ENCODE data around the gene KCNV2. TPM values are rescaled to one million over a fixed set of nuclear protein-coding genes. Genes with fewer than 3 reads are reported as not detected.

Gene KCNV2
- polyA plus RNA-seq, 1 experiment: not detected

DNA sequence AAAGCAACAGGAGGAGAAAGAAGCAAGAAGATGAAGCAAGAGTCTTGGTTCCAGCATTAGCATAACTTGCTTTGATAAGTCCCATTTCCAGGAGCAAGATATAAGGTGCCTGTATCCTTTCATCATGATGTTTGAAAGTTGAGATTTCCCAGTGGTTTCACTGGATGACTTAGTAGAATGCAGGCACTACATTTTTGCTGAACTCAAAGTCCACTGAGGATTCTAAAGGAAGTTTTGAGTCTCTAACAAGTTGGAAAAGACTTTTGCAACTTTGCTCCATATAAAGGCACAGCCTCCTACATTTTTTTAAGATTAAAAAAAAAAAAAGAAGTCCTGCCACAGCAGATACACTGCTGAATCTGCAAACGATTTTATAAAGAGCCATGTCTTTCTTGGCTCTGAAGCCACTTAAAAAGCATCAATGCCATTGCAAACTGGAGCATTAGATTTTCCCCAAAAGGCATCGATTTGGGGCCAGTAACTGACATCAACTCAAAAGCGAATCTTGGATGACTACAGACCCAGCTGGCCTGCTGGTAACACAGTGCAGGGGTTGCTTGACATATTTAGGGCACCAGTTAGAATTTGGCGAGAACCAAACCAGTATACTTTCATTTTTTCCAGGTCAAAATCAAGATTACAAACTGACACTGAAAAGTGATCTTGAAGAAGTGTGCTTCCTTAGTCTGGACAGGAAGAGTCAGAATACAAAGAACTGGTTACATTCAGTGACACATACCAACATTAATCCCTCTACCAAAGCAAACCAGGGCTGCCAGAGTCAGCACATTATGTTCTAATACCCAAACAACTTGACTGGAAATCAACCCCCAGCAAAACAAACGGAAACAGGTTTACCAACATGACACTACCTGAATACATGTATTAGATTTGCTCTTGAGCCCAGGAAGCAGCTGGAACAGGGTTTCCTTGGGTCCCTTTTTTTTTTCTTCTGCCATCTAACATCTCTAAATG, 39.1 kb upstream of the KCNV2 start:
- Histone ChIP-seq H3K4me3 (ENCODE audit: low read depth, low read length) (no peak overlapping the region), H3K36me3 (ENCODE audit: control insufficient read depth, insufficient read depth, low read length) (no peaks in the 10 kb centered on the region), H3K27me3 (ENCODE audit: control insufficient read depth, insufficient read depth, low read length) (no peaks in the 10 kb centered on the region)
- CTCF ChIA-PET: no interaction called here
- no peak for DNase-seq (ENCODE audit: low read depth)
- TF ChIP-seq, protein P1, sequence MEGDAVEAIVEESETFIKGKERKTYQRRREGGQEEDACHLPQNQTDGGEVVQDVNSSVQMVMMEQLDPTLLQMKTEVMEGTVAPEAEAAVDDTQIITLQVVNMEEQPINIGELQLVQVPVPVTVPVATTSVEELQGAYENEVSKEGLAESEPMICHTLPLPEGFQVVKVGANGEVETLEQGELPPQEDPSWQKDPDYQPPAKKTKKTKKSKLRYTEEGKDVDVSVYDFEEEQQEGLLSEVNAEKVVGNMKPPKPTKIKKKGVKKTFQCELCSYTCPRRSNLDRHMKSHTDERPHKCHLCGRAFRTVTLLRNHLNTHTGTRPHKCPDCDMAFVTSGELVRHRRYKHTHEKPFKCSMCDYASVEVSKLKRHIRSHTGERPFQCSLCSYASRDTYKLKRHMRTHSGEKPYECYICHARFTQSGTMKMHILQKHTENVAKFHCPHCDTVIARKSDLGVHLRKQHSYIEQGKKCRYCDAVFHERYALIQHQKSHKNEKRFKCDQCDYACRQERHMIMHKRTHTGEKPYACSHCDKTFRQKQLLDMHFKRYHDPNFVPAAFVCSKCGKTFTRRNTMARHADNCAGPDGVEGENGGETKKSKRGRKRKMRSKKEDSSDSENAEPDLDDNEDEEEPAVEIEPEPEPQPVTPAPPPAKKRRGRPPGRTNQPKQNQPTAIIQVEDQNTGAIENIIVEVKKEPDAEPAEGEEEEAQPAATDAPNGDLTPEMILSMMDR (IDR thresholded peaks at IDR 0.05; ENCODE audit: insufficient read depth, low read depth, low read length): no peak
- POLR2A ChIA-PET: no interaction called here

DNA sequence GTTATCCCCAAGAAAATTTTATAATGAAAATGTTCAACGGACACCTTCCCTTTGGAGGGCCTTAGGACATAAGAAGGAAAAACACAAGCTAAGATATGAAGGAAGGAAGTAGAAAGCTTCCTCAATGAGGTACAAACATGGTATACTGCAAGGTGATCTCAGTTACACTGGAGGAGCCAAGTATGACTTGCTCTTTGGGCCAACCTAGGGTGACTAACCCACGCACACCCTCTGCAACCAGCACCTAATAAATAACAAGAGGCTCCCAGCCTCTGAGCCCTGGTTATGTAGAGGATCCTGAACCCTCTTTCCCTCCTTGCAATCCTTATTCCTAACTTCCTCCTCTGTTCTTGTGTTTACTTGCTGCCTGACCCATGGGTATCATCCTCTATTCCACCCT, 38.3 kb upstream of the KCNV2 start:
- Histone ChIP-seq H3K27me3 (ENCODE audit: control insufficient read depth, insufficient read depth, low read length) (no peaks in the 10 kb centered on the region), H3K36me3 (ENCODE audit: control insufficient read depth, insufficient read depth, low read length) (no peaks in the 10 kb centered on the region), H3K4me3 (ENCODE audit: low read depth, low read length) (no peak overlapping the region)
- ChIA-PET CTCF (interaction anchor here (0.6 to 0.8 kb wide), 2 partner anchors 9 to 249 kb away, joined by 3 read pairs; no protein-coding TSS in a partner anchor), POLR2A (no interaction called here)
- TF ChIP-seq, protein P1 (IDR thresholded peaks at IDR 0.05; ENCODE audit: insufficient read depth, low read depth, low read length): no peak
- DNase-seq (ENCODE audit: low read depth): no peak

DNA sequence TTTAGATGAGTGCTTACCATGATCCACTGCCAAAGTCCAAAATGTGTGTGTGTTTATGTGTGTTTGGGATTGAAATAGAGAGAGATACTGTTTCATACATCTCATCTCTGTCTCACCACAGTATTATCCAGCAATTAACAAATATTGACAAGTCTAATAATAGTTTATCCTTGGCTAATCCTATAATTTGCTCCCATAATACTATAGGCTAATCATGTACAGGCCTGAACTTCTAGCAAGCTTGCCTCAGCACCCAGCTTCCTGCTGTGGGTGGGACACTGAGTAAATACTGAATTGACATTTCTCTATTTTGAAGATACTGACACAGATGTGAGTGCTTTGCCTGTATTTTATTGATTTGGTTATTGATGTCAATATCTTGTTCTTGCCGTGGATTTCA, 35.3 kb upstream of the KCNV2 start:
- H3K27me3 ChIP-seq (ENCODE audit: control insufficient read depth, insufficient read depth, low read length): no peaks in the 10 kb centered on the region
- no peak for DNase-seq (ENCODE audit: low read depth)
- H3K36me3 ChIP-seq (ENCODE audit: control insufficient read depth, insufficient read depth, low read length): no peaks in the 10 kb centered on the region
- ChIA-PET CTCF (interaction anchor here (0.6 kb wide), 1 partner anchor 10 kb away, joined by 3 read pairs; no protein-coding TSS in a partner anchor), POLR2A (no interaction called here)
- TF ChIP-seq, protein P1 (IDR thresholded peaks at IDR 0.05; ENCODE audit: insufficient read depth, low read depth, low read length): no peak
- no peak overlapping the region for H3K4me3 ChIP-seq (ENCODE audit: low read depth, low read length)

DNA sequence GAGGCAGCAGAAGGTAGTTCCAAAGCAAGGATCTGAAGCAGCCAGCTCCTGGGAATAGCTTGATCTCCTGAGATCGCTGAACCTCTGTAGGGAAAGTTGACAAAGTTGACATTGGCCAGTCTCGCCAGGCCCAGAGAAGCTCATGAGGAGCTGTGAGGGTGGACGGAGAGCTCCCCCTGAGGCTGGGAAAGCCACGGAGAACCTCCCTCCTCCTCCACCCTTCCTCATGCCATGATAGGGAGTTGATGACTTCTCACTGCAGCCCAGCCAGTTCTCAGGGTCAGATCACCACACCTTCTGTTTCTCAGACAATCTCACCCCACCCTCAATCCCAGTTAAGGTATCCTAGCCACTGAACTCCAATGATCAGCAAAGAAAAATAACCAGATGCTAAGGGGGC, 30.4 kb upstream of the KCNV2 start:
- no peak for DNase-seq (ENCODE audit: low read depth)
- TF ChIP-seq, protein P1 (IDR thresholded peaks at IDR 0.05; ENCODE audit: insufficient read depth, low read depth, low read length): no peak
- H3K4me3 ChIP-seq (ENCODE audit: low read depth, low read length): no peak overlapping the region
- no peaks in the 10 kb centered on the region for H3K27me3 ChIP-seq (ENCODE audit: control insufficient read depth, insufficient read depth, low read length)
- CTCF ChIA-PET: interaction anchor here (0.6 to 0.7 kb wide), 2 partner anchors 17 to 198 kb away, joined by 3 read pairs; no protein-coding TSS in a partner anchor
- no peaks in the 10 kb centered on the region for H3K36me3 ChIP-seq (ENCODE audit: control insufficient read depth, insufficient read depth, low read length)
- POLR2A ChIA-PET: no interaction called here

DNA sequence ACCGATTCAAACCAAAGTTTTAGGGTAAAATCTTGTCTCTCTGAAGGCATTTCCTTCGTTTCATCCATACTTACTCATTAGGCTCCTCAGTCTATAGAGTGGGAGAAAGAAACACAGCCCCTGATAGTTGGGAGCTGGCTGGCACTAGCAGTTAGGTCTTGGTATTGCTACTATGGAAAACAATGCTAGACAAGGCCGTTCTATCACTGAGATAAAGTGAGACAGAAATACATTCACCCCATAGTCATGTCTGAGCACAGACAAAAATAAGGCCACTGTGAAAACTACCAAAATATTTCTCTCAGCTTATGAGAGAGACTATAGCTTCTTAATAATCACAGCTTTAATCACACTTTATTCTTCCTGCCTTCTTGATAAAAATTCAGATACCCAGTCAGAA, 28.7 kb upstream of the KCNV2 start:
- no peaks in the 10 kb centered on the region for H3K36me3 ChIP-seq (ENCODE audit: control insufficient read depth, insufficient read depth, low read length)
- ChIA-PET POLR2A (interaction anchor here (0.7 kb wide), 1 partner anchor 66 kb away, joined by 3 read pairs; no protein-coding TSS in a partner anchor), CTCF (interaction anchor here (0.7 kb wide), 1 partner anchor 11 kb away, joined by 3 read pairs; no protein-coding TSS in a partner anchor)
- DNase-seq (ENCODE audit: low read depth): no peak
- TF ChIP-seq, protein P1 (IDR thresholded peaks at IDR 0.05; ENCODE audit: insufficient read depth, low read depth, low read length): no peak
- H3K4me3 ChIP-seq (ENCODE audit: low read depth, low read length): no peak overlapping the region
- H3K27me3 ChIP-seq (ENCODE audit: control insufficient read depth, insufficient read depth, low read length): no peaks in the 10 kb centered on the region

Measured in BJ (cell line).